ENCODE measurements around the gene SEPTIN7.
A peak's percentile ranks its signal among the peaks of the same experiment; 100 is the strongest.
"Not testable (repeated sequence)": the region's sequence is repeated elsewhere in the genome, so short reads cannot be mapped to it uniquely, and the experiment has no call there.

The SEPTIN7 gene

GRCh38 chr7:35800718-35801391 is at the start of gene SEPTIN7:
Gene SEPTIN7, plus strand, starts transcription at chr7:35801057. Its CDS starts 153 bp downstream, at chr7:35801210.
- peak; percentile 95 for DNase-seq (ENCODE audit: low spot score)

DNA sequence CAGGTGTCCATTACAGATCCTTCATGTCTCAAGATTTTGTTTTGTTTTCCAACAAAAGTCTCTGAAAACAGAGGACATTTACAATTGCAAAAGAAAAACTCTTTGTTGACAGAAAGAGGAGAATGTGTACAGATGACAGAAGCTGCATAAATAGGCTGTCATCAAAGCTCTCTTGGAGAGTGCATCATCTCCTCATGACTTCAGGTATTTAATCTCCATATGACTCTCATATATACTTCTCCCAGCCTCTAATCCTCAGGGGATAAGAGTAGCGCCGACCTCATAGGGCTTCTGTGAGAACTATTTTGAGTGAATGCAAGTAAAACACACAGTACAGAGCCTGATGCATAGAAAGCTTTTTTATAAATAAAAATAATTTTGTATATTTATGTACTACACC is 48.1 kb upstream of the SEPTIN7 start:
- no peak for DNase-seq (ENCODE audit: low spot score)

- DNase-seq (ENCODE audit: low spot score) = no peak
These were observed 46.9 kb upstream of the SEPTIN7 start for GRCh38 chr7:35753761-35754603.

DNA sequence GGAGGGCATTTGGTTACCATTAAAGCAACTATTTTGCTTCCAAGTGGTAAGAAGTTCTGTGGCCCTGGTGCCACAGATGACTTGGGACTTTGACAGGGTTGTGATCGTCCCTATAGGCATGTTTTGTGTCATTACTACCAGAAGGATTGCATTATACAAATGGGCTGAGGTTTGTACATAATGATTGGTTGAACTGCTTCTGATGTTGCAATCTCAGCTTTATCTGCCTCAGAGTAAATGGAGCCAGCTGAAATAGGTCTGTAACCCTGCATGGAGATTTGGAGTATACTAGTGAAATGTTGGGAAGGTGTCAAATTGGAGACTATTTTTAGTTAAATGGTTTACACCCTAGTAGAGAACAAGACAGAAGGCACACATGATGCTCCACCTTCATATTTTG is 46.1 kb upstream of the SEPTIN7 start:
- peak; percentile 40 for DNase-seq (ENCODE audit: low spot score)

- DNase-seq (ENCODE audit: low spot score) = no peak
These were observed 45.1 kb upstream of the SEPTIN7 start for GRCh38 chr7:35755711-35756110.

- DNase-seq (ENCODE audit: low spot score) = not testable (repeated sequence)
These were observed 44.4 kb upstream of the SEPTIN7 start for GRCh38 chr7:35756453-35756852.

DNA sequence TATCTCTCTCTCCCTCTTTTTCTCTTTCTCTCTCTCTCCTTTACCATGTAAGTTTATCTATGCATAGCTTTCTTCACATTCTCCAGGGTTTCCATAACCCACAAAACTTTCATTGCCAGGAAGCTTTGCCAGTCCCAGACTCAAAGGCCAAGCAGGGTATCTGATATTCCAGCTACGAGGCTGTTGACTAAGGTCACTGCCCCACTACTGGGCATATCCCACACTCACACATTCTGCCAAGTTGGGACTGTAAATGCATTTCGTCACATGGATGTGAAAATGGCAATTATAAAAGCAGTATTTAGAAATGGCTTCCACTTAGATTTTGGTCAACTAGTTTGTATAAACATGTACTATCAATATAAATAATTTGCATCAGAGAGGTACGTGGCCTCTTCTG is 43.3 kb upstream of the SEPTIN7 start:
- DNase-seq (ENCODE audit: low spot score) = no peak

- peak; percentile 89 for DNase-seq (ENCODE audit: low spot score)
These were observed 42.4 kb upstream of the SEPTIN7 start for GRCh38 chr7:35758421-35758820.

DNA sequence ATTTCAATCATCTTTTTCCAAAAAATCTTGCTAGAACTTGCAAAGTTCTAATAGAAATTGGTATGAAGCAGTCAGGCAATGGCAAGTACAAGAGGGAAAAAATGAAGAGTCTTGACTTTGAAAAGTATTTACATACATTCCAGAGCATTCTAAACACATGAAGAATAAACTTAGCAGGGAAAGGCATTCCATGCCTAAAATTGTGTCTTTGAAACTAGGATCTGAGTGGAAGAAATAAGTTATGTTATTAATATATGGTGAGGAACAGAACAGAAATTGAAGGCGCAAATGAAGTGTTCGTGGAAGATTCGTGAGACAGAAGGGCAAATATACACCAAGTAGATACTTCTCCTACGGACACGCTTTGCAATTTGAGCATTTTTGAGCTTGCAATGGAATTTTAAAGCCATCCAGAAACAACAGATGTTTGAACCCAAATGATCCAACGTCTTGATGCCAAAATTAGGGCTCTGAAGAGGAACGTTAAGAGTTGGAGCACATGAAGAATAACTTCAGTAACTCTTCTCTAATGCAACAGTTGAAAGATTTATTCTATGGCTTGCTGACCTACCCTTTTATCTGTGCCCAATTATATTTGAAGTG is 40.6 kb upstream of the SEPTIN7 start:
- DNase-seq (ENCODE audit: low spot score) = no peak

- no peak for DNase-seq (ENCODE audit: low spot score)
These were observed 38.8 kb upstream of the SEPTIN7 start for GRCh38 chr7:35761871-35762677.

- no peak for DNase-seq (ENCODE audit: low spot score)
These were observed 38.1 kb upstream of the SEPTIN7 start for GRCh38 chr7:35762781-35763180.

GRCh38 chr7:35768346-35768745 is 32.5 kb upstream of the SEPTIN7 start:
- DNase-seq (ENCODE audit: low spot score) = no peak

DNA sequence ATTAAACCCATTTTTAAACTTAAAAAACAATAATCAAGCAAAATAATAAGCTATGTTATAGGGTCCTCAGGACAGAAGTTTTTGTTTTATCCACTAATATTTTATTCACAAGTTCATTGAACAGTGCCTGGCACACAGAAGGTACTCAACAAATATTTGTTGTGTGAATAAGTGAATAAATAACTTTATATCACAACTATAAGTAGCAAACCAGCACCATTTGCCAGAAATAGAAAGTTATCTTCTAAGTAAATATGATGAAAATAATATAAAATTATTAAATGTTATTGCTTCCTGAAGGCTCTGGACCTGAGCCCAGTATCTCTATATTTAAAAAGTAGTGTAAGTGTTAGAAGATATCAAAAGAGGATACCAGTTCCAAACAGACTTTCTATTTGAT is 29.1 kb upstream of the SEPTIN7 start:
- no peak for DNase-seq (ENCODE audit: low spot score)

DNA sequence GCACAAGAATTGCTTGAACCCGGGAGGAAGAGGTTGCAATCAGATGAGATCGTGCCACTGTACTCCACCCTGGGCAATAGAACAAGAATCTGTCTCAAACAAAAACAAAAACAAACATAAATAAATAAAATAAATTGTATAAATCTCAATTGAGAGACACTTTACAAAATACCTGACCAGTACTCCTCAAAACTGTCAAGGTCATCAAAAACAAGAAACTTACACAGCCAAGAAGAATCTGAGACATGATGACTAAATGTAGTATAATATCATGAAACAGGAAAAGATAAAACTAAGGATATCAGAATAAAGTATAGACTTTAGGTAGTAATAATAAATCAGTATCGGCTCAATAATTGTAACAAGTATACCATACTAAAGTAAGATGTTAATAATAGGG is 26.9 kb upstream of the SEPTIN7 start:
- DNase-seq (ENCODE audit: low spot score) = no peak

- DNase-seq (ENCODE audit: low spot score) = no peak
These were observed 24.2 kb upstream of the SEPTIN7 start for GRCh38 chr7:35776686-35777085.

DNA sequence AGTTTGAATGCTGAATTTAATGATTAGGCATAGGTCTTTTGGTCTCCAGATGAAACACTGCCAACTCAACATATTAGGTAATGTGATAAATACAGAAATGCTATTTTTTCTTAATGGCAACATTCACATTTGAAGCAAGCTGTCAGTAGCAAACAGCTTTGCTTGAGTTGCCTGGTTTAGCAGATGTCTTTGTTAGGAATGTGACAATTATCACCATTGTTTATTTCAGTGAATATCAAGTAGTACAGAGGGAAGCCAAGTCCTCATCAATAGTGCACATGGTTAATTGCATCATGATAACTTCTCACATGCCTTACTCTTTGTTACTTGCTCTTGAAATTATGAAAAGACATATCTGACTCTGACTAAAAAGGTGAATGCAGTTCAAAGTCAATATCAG is 23.7 kb upstream of the SEPTIN7 start:
- no peak for DNase-seq (ENCODE audit: low spot score)

- DNase-seq (ENCODE audit: low spot score) = no peak
These were observed 20.8 kb upstream of the SEPTIN7 start for GRCh38 chr7:35780070-35780469.

- no peak for DNase-seq (ENCODE audit: low spot score)
These were observed 19.6 kb upstream of the SEPTIN7 start for GRCh38 chr7:35781200-35781701.

GRCh38 chr7:35781767-35782515 is 18.9 kb upstream of the SEPTIN7 start:
- no peak for DNase-seq (ENCODE audit: low spot score)

DNA sequence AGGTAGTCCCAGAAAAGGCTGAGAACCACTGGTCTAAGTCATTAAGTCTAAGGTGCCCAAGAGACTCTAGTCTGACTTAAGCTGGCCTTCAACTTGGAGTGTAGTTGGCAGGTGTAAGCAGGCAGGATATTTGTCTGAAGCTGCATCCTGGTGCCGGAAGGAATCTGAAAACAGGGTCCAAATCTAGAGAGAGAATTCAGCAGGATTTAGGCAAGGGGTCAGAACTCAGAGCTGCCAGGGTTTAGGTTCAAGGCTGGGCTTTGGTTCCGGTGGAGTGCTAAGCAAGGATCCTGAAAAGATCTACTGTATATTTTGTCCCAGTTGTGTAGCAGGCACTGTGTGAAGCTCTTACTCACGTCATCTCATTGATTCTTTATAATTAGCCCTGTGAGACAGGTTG is 16.5 kb upstream of the SEPTIN7 start:
- DNase-seq (ENCODE audit: low spot score) = no peak

DNA sequence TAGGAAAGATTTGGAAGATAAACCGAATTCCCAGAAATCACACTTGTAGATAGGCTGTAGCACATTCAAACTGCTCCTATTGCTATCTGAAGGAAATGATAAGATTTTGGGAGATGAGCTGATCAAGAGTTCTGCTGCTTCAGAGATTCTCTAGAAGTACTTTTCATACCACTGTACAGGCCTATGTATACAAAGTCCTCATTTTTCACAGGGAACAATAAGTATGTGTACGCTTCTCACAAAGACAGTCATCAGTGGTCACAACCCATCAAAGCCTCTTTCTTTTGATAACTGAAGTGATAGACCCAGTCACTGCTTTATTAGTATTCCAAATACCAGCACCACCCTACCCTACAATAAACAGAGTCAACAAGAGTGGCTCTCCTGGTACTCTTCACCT is 15.6 kb upstream of the SEPTIN7 start:
- no peak for DNase-seq (ENCODE audit: low spot score)

Data from HuH-7 (cell line).